Colonic mucosa (tissue), 4 donors: Measurements from ENCODE around the gene GGA2. TPM values are rescaled to one million over a fixed set of nuclear protein-coding genes. Genes with fewer than 3 reads are reported as not detected.
"Not testable (repeated sequence)": the region's sequence is repeated elsewhere in the genome, so short reads cannot be mapped to it uniquely, and the experiment has no call there.

Experiments
- DNase-seq: peaks from one replicate; pipeline ENCODE4 v3.0.0-alpha.2; 2020
- H3K27ac ChIP-seq: fragments of 200-600 bp; one replicate; pipeline ENCODE4 v1.8.0; 2021
- H3K27me3 ChIP-seq: fragments of 200-600 bp; one replicate; pipeline ENCODE4 v1.8.0; 2021
- H3K36me3 ChIP-seq: fragments of 200-600 bp; one replicate; pipeline ENCODE4 v1.8.0; 2021
- H3K4me1 ChIP-seq: fragments of 200-600 bp; one replicate; pipeline ENCODE4 v1.8.0; 2021; ENCODE audit warnings: mild to moderate bottlenecking
- H3K4me3 ChIP-seq: fragments of 200-600 bp; one replicate; pipeline ENCODE4 v1.8.0; 2021
- H3K9ac ChIP-seq, 2 donors: one replicate each; pipeline ENCODE4 v1.7.0; 2013; ENCODE audit warnings: control low read depth in 2 of 2, low read depth in 2 of 2, low read length in 2 of 2
- H3K9me3 ChIP-seq: fragments of 200-600 bp; one replicate; pipeline ENCODE4 v1.8.0; 2021
- intact Hi-C: fragments of 100-400 bp; cut with DNase I; formaldehyde crosslinking; loops from one replicate; pipeline ENCODE4 v1.14.1; 2022
- total RNA-seq, 2 donors: library from RNA; stranded (reverse); fragmentation: NEBNext Ultra II Directional in 1 of 2; extraction: Animal tissue kit (Norgen Biotek cat#: 25700) in 1 of 2; gene quantifications; one replicate each; pipeline ENCODE4 v1.2.1, GENCODE V29; 2021
- TF ChIP-seq, protein P1 (sequence below): fragments of 200-600 bp; IDR thresholded peaks from one replicate; pipeline ENCODE4 v1.8.0; 2022; ENCODE audit warnings: antibody characterized with exemption, mild to moderate bottlenecking
- donor health status: healthy.
- donor health status: DM: no; HTN: no; CAD: no.
- donor health status: DM: no; HTN: no; CAD: no.

Gene GGA2
- total RNA-seq, 2 donors from 2014 or later, result 45.3 to 48.0 TPM

DNA sequence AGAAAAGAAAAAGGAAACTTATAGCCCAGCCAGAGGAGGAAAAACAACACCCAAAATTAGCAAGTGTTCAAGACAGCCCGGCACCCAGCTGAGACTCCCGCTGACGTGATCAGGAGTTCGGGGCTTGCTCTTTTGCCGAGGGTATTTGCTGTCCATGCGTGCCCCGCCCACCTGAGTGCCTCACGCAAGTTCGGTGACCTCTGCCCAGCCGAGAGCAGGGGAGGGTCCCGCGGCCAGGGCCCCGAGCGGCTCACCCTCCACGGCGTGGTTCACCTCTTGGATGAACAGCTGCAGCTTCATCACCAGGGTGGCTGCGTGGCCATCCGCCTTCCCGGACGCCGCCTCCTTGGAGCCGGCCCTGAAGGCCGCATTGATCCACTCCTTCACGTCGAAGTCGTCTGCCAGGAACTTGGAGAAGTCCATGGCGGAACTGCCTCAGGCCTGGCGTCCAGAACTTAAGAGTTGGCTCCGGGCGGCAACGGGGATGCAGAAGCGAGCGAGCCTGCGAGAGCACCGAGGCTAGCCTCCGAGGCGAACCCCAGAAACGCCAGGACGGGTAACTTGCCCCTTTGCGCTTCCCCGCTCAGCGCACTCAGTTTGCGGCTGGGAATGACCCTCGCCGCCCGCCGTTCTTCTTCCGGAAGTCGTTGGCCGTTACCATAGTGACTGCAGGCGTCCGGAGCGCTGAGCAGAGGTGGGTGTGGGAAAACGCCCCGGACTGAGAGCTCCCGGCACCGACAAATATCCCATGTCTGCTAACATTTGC is 57.5 kb downstream of the GGA2 start, which contains the start of gene COG7:
COG7 (minus strand) TSS at position 618 of the 766 bp plus-strand sequence; CDS start at position 423, 195 bp downstream.
- H3K4me3 ChIP-seq, result peak within 1 kb of the TSS; percentile 82
- peak; percentile 92 for DNase-seq
- H3K27me3 ChIP-seq, result no peaks in the 10 kb centered on the region
- no peaks in the 10 kb centered on the region for H3K9me3 ChIP-seq
- intact Hi-C loops, result no loop called here
- peaks cover 10% of the 10 kb centered on the region for H3K4me1 ChIP-seq
- peak within 1 kb of the TSS; percentile 86 for H3K27ac ChIP-seq
- TF ChIP-seq, protein P1, sequence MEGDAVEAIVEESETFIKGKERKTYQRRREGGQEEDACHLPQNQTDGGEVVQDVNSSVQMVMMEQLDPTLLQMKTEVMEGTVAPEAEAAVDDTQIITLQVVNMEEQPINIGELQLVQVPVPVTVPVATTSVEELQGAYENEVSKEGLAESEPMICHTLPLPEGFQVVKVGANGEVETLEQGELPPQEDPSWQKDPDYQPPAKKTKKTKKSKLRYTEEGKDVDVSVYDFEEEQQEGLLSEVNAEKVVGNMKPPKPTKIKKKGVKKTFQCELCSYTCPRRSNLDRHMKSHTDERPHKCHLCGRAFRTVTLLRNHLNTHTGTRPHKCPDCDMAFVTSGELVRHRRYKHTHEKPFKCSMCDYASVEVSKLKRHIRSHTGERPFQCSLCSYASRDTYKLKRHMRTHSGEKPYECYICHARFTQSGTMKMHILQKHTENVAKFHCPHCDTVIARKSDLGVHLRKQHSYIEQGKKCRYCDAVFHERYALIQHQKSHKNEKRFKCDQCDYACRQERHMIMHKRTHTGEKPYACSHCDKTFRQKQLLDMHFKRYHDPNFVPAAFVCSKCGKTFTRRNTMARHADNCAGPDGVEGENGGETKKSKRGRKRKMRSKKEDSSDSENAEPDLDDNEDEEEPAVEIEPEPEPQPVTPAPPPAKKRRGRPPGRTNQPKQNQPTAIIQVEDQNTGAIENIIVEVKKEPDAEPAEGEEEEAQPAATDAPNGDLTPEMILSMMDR, result no peak
- no peaks in the 10 kb centered on the region for H3K36me3 ChIP-seq
- H3K9ac ChIP-seq, result peak within 1 kb of the TSS; percentile 93 to 95

DNA sequence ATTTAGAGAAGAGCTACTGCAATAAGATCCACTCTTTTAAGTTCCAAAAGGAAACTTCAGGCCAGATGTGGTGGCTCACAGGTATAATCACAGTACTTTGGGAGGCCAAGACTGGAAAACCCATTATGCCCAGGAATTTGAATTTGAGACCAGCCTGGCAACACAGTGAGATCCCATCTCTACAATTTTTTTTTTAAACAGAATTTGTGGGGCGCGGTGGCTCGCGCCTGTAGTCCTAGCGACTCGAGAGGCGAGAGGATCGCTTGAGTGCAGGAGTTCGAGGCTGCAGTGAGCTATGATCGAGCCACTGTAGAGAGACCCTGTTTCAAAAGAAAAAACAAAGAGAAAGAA is 58.1 kb downstream of the GGA2 start:
- TF ChIP-seq, protein P1, result no peak
- no peak for DNase-seq
- Histone ChIP-seq H3K9ac (peak overlapping the region; percentile 93 to 95), H3K4me3 (peak overlapping the region; percentile 82), H3K9me3 (no peaks in the 10 kb centered on the region), H3K27me3 (no peaks in the 10 kb centered on the region), H3K4me1 (peaks cover 10% of the 10 kb centered on the region), H3K36me3 (no peaks in the 10 kb centered on the region), H3K27ac (peak overlapping the region; percentile 86)
- intact Hi-C loops, result no loop called here

DNA sequence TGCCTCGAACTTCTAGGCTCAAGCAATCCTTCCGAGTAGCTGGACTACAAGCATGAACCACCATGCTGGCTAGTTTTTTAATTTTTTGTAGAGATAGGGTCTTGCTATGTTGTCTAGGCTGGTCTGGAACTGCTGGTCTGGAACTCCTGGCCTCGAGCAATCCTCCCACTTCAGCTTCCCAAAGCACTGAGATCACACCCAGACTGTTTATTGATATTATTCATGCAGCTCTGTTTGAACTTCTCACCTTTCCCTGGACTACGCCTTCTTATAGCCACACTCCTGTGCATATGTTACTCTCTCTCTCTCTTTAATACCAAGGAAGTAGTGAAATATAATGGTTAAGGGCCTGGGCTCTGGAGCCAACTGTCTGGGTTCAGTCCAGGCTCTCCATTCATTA is 61.9 kb downstream of the GGA2 start:
- TF ChIP-seq, protein P1, result no peak
- Histone ChIP-seq H3K9ac (peak overlapping the region in 1 of 2 donors; percentile 15), H3K4me3 (no peak overlapping the region), H3K9me3 (no peaks in the 10 kb centered on the region), H3K4me1 (peaks cover 6% of the 10 kb centered on the region), H3K36me3 (peaks cover 10% of the 10 kb centered on the region), H3K27ac (peak overlapping the region; percentile 51), H3K27me3 (no peaks in the 10 kb centered on the region)
- peak; percentile 45 for DNase-seq
- intact Hi-C loops, result no loop called here

DNA sequence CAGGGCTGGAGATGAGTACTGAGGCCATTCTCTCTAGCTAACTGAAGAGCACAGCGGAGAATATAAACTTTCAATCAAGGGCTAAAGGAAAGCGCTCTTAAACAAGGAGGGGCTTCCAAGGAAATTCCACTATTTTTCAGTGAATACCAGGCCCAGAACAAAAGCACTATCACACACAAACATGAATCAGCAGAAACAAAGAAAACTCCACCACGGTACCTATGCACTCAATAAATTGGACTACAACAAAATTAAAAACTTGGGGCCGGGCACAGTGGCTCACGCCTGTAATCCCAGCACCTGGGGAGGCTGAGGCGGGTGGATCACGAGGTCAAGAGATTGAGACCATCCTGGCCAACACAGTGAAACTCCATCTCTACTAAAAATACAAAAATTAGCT is 72.8 kb downstream of the GGA2 start:
- H3K9me3 ChIP-seq, H3K27me3 ChIP-seq, DNase-seq, H3K4me1 ChIP-seq, H3K4me3 ChIP-seq, H3K9ac ChIP-seq, intact Hi-C loops, H3K27ac ChIP-seq, H3K36me3 ChIP-seq: not testable (repeated sequence)

DNA sequence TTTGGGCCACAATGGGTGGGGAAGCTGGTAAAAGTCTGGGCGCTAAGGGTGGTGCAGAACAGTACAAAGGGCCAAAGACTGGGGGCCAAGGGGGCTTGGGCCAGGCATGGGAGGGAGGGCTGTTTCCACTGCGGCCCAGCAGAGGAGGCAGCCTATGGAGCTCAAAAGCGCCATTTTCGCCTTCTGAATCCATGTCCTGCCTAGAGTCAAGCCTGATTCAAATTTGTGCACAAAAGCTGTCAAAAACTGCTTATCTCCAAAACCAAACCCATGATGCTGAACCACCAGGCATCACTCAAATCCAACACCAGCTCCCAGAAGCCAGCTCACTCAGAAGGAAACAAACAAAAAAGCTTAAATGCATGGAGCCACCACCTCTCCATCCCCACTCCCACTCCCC is 73.3 kb downstream of the GGA2 start:
- no peak overlapping the region for H3K9ac ChIP-seq
- H3K9me3 ChIP-seq, result no peaks in the 10 kb centered on the region
- no peaks in the 10 kb centered on the region for H3K27me3 ChIP-seq
- peaks cover 10% of the 10 kb centered on the region for H3K4me1 ChIP-seq
- no peak for DNase-seq
- H3K27ac ChIP-seq, result no peak overlapping the region
- intact Hi-C loops, result no loop called here
- H3K4me3 ChIP-seq, result no peak overlapping the region
- TF ChIP-seq, protein P1, result no peak
- peaks cover 4% of the 10 kb centered on the region for H3K36me3 ChIP-seq

DNA sequence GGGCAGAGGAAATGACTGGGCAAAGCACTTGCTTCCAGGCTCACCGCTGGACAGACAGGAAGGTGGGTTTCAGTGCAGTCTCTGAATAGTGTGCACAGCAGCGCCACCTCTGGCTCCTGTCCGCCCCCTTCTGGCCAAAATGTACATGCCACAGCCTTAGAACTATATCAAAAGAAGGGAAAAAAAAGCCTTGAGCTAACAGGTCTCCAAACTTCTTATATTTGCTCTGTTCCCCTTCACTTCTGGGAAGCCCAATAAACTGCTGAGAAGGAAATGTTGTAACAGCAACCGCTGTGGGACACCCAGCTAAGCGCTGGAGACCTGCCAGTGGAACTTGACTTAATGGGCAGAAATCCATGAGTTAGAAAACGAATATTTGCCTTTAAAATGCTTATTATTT is 74.8 kb downstream of the GGA2 start:
- H3K36me3 ChIP-seq, result peaks cover 4% of the 10 kb centered on the region
- peaks cover 10% of the 10 kb centered on the region for H3K4me1 ChIP-seq
- TF ChIP-seq, protein P1, result peak; percentile 93
- no peak overlapping the region for H3K9ac ChIP-seq
- H3K4me3 ChIP-seq, result no peak overlapping the region
- H3K27ac ChIP-seq, result no peak overlapping the region
- intact Hi-C loops, result no loop called here
- no peaks in the 10 kb centered on the region for H3K27me3 ChIP-seq
- peak; percentile 72 for DNase-seq
- H3K9me3 ChIP-seq, result no peaks in the 10 kb centered on the region
